T-helper 9 cell (primary cell): ENCODE measurements around the gene KAZN.
"Not testable (repeated sequence)": the region's sequence is repeated elsewhere in the genome, so short reads cannot be mapped to it uniquely, and the experiment has no call there.

Source experiments
- DNase-seq: peaks from one replicate; pipeline ENCODE4 v3.0.0-alpha.2; 2020

KAZN gene

GRCh38 chr1:14948112-14948652 is 349.7 kb downstream of the KAZN start:
- DNase-seq, result no peak

GRCh38 chr1:14949270-14949835 is 350.9 kb downstream of the KAZN start:
- DNase-seq, result no peak

- DNase-seq, result no peak
Measured at GRCh38 chr1:14949836-14950713, 351.6 kb downstream of the KAZN start.

GRCh38 chr1:14951766-14952165 is 353.3 kb downstream of the KAZN start:
- DNase-seq, result no peak

- no peak for DNase-seq
Measured at GRCh38 chr1:14952626-14953314, 354.3 kb downstream of the KAZN start.

GRCh38 chr1:14954210-14954609 is 355.7 kb downstream of the KAZN start:
- no peak for DNase-seq

GRCh38 chr1:14954930-14955329 is 356.4 kb downstream of the KAZN start:
- DNase-seq, result no peak

GRCh38 chr1:14955402-14955801 is 356.9 kb downstream of the KAZN start:
- DNase-seq, result no peak

- DNase-seq, result no peak
Measured at GRCh38 chr1:14955976-14956375, 357.5 kb downstream of the KAZN start.

GRCh38 chr1:14956579-14957195 is 358.2 kb downstream of the KAZN start:
- DNase-seq, result no peak

GRCh38 chr1:14957375-14958098 is 359.1 kb downstream of the KAZN start:
- no peak for DNase-seq

- DNase-seq, result no peak
Measured at GRCh38 chr1:14958249-14959058, 360.0 kb downstream of the KAZN start.

- no peak for DNase-seq
Measured at GRCh38 chr1:14959059-14959694, 360.7 kb downstream of the KAZN start.

- no peak for DNase-seq
Measured at GRCh38 chr1:14961661-14962267, 363.3 kb downstream of the KAZN start.

- no peak for DNase-seq
Measured at GRCh38 chr1:14962407-14962806, 363.9 kb downstream of the KAZN start.

- not testable (repeated sequence) for DNase-seq
Measured at GRCh38 chr1:14963791-14964710, 365.6 kb downstream of the KAZN start.

GRCh38 chr1:14964711-14965055 is 366.2 kb downstream of the KAZN start:
- DNase-seq, result no peak

- DNase-seq, result no peak
Measured at GRCh38 chr1:14968251-14968851, 369.9 kb downstream of the KAZN start.

- no peak for DNase-seq
Measured at GRCh38 chr1:14969006-14969405, 370.5 kb downstream of the KAZN start.
